Stimulated activated CD4-positive, alpha-beta T cell treated with anti-CD3 and anti-CD28 coated beads, Interleukin-4, amount 100 ng/mL, for 1 hour (primary cell): Measurements from ENCODE around the gene SLC28A2.
A peak's percentile ranks its signal among the peaks of the same experiment; 100 is the strongest.
"Not testable (repeated sequence)": the region's sequence is repeated elsewhere in the genome, so short reads cannot be mapped to it uniquely, and the experiment has no call there.

Experiments used
- DNase-seq: peaks from one replicate; pipeline ENCODE4 v3.0.0-alpha.2; 2020

SLC28A2 gene

GRCh38 chr15:45265506-45265905 is 13.5 kb downstream of the SLC28A2 start:
- no peak for DNase-seq

- DNase-seq, result no peak
These were observed 16.1 kb downstream of the SLC28A2 start for GRCh38 chr15:45268135-45268534.

GRCh38 chr15:45274636-45275380 is 22.8 kb downstream of the SLC28A2 start:
- DNase-seq, result no peak

- DNase-seq, result no peak
These were observed 24.8 kb downstream of the SLC28A2 start for GRCh38 chr15:45276831-45277230.

- peak; percentile 95 for DNase-seq
These were observed 27.1 kb downstream of the SLC28A2 start for GRCh38 chr15:45279024-45279698.

- DNase-seq, result no peak
These were observed 33.4 kb downstream of the SLC28A2 start for GRCh38 chr15:45285413-45285812.

GRCh38 chr15:45287390-45287956 is 35.4 kb downstream of the SLC28A2 start:
- DNase-seq, result no peak

- DNase-seq, result no peak
These were observed 36.9 kb downstream of the SLC28A2 start for GRCh38 chr15:45288947-45289346.

GRCh38 chr15:45291822-45292582 is 40.0 kb downstream of the SLC28A2 start:
- no peak for DNase-seq

- DNase-seq, result not testable (repeated sequence)
These were observed 41.3 kb downstream of the SLC28A2 start for GRCh38 chr15:45293326-45293725.

- DNase-seq, result not testable (repeated sequence)
These were observed 46.9 kb downstream of the SLC28A2 start for GRCh38 chr15:45298964-45299378.

GRCh38 chr15:45304711-45305110 is 52.7 kb downstream of the SLC28A2 start:
- DNase-seq, result no peak

GRCh38 chr15:45306105-45306504 is 54.1 kb downstream of the SLC28A2 start:
- no peak for DNase-seq

- no peak for DNase-seq
These were observed 55.3 kb downstream of the SLC28A2 start for GRCh38 chr15:45307230-45307924.

GRCh38 chr15:45314117-45314516 is 62.1 kb downstream of the SLC28A2 start:
- not testable (repeated sequence) for DNase-seq

GRCh38 chr15:45314960-45315359 is 62.9 kb downstream of the SLC28A2 start:
- DNase-seq, result no peak

GRCh38 chr15:45319472-45320214 is 67.6 kb downstream of the SLC28A2 start:
- DNase-seq, result no peak

GRCh38 chr15:45320581-45321205 is 68.7 kb downstream of the SLC28A2 start:
- DNase-seq, result no peak

- DNase-seq, result no peak
These were observed 74.2 kb downstream of the SLC28A2 start for GRCh38 chr15:45326280-45326679.

- DNase-seq, result no peak
These were observed 74.7 kb downstream of the SLC28A2 start for GRCh38 chr15:45326741-45327140.
